Amniotic stem cell (primary cell): ENCODE measurements around the gene ZDHHC7.

Experiments
- DNase-seq: peaks from one replicate; lab custom pipeline; 2025; lab: John Stamatoyannopoulos, UW

Gene ZDHHC7

DNA sequence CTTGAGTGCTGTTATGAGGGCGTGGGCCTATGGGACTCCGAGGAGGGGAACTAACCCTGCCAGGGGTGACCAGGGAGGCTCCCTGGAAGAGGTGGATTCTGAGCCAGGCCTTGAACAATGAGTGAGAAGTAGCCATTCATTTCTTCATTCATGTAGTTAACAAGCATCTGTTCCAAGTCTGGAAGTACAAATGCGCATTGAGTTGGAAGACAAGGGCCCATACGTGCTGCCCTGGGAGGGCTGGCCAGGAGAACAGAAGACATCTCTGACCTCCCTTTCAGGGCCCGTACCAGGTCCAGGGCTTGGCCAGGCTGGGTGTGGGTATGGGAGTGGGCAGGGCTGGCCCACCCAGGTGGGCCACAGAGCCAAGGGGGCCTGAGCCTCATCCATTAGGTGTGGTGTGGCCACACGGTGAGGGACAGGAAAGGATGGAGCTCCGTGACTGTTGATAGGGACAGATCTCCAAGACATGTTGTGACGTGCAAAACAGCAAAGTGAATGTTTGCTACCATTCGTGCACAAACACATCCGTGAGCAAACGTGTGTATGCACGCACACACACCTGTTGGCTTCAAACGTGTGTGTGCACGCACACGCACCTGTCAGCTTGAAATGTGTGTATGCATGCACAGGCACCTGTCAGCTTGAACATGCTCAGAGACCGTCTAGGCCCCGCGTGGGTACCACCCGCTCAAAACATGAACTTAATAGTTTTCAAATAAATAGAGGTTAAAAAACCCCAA is 46.8 kb downstream of the ZDHHC7 start:
- no peak for DNase-seq

DNA sequence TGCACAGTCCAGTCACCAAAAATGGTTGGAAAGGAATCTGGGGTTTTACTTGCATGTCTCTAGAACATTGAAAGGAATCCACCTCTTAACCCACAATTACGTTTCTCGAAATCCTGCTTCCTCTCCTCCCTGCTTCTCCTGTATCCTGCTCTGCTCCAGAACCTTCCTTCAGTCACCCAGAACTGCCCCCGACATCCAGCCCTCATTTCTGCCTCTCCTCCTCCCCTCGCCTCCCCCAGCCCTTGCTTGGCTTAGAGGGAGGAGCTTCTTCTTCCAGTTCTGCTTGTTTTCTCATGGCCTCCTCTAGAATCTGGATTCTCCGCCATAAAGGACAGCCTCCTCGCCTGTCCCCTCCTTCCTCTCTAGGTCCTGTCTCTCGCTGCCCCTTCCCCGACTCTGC is 48.3 kb downstream of the ZDHHC7 start:
- DNase-seq: no peak

DNA sequence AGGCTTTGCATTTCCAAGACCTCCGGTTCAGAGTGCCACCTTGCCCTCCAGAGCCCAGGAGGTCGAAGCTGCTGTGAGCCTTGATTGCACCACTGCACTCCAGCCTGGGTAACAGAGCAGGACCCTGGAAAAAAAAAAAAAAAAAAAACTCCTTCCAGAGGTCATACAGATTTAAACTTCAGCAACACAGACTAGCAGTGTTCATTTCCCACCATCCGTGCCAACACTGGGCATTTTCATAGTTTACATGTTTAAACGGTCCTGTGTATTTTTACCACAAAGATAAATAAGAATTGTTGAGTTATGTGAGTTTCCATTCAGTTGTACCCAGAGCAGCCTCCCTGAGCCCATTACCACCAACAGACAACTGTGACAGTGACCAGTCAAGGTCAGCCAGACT is 50.4 kb downstream of the ZDHHC7 start:
- DNase-seq: no peak

GRCh38 chr16:84959784-84960417 is 51.4 kb downstream of the ZDHHC7 start:
- no peak for DNase-seq

GRCh38 chr16:84959045-84959576 is 52.2 kb downstream of the ZDHHC7 start:
- no peak for DNase-seq

DNA sequence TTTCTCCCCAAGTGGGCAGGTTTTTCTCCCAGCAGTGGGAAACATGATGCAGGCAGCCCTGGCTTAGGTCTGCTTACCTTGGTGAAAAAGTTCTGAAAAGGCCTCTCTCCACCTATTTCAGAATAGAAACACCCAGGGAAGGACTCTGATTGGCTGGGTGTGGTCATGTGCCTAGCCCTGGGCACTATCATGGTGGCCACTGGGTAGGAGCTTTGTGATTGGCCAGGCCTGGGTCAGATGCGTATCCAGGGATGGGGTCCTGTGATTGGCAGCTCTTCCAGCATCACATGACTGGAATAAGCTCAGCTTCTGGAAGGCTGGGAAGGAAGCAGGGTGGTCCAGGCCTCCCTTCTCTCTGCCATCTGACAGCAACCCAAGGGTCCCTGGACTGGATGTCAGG is 53.5 kb downstream of the ZDHHC7 start:
- no peak for DNase-seq

DNA sequence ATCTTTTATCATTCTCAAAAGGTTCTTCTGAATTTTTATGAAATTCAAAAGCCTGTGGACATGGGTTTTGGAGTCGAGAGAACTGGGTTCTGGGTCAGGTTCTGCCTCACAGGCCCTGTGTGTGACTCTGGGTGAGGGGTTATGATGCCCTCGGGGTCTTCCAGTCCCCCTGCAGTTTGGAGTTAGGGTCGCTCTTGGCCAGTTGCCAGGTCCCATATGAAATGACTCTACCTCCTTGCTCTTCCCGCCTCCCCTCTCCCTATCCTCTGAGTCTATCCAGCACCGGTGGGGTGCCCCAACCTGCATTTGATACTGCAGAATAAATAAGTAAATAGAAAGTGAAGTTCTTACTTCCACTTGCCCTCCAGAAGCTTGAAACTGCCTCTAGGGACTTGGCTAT is 54.1 kb downstream of the ZDHHC7 start:
- DNase-seq: no peak

DNA sequence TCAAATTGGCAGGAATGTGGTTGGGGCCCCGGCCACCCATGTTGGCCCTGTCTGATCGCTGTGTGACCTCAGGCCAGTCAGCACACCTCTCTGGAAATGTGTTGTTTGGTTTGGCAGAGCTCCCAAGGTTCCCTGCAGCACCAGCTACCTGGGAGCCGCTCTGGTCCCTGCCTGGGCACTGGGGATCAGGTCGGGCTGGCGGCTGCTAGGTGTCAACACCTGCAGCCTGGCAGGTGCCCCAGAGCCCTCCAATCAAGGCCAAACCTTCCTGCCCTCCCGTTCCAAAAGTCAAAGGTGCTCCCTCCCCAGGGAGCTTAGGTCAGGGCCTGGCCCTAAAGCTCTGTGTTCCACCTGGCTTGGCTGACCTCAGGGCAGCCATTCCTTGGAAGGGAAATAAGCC is 55.9 kb downstream of the ZDHHC7 start:
- no peak for DNase-seq

GRCh38 chr16:84953190-84953746 is 58.1 kb downstream of the ZDHHC7 start:
- DNase-seq: no peak

DNA sequence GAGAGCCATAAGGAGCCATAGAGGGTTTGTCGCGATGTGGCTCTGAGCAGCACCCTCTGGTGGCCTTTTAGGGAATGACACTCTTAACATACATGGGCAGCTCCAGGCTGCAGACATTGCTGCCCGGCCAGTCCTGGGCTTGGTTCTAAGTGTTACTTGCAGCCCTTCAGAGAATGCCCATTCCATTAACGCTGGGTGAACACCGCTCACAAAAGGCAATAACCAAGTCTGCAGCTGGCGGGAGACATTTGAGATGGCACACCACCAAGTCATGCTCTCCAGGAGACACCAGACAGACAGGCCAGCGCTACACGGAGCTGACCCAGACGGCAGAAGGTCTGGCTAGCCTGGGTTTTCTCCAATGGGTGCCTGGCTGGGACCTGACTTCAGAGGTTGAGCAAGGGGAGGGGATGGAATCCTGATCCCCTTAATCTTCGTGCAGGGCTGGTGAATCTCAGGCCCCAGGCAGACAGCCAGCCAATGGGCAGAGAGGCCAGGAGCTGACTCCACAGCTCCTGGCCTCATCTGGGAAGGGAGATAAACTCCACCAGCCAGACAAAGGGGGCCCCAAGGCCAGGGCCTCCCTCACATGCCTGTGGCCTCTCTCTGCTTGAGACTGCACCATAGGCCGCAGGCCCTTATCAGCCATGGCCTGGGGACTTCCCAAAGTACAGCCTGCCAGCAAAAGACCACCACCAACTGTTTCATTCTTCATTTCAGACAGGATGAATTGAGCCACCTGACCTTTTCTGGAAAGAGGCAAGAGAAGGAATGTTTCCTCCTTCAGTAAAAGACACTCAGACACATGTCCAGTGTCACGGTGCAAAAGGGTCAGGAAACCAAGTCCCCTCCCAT is 58.8 kb downstream of the ZDHHC7 start:
- DNase-seq: peak; percentile 41

DNA sequence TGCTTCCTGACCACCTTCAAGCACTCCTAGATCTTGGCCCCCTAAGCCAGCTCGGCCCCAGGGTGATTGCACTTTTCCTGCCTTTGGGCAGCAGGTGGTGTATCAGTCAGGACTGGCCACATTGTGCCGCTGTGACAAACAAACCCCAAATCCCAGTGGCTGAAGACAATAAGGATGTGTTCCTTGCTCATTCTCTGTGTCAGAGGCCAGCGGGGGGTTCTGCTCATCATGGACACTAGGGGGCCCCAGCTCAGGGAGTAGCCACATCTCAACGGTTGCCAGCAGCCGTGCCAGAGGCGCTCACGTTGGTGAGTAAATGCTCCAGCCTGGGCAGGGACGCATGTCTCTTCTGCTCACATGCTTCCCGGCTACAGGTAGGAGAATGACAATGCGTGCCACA is 60.4 kb downstream of the ZDHHC7 start:
- DNase-seq: no peak

- DNase-seq: no peak
Measured at GRCh38 chr16:84949772-84950436, 61.4 kb downstream of the ZDHHC7 start.

GRCh38 chr16:84948851-84949610 is 62.3 kb downstream of the ZDHHC7 start:
- DNase-seq: no peak

GRCh38 chr16:84947996-84948850 is 63.1 kb downstream of the ZDHHC7 start:
- DNase-seq: no peak

DNA sequence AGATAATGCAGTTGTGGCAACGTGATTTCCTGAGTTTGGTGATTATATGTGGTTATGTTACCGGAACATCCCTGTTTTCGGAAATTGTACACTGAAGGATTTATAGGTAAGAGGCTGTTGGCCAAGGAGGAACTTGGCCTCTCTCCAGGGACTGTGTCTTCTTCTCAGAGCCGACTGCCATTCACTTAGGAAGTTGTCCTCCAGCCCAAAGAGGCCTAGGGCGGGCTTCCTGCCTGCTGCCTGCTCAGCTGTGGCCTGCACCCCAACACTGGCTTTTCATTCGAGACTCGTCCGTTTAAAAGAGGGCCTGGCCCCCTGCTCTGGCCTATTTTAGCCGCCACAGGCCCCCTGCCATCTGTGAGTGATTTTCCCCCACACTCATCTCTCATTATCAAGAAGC is 64.3 kb downstream of the ZDHHC7 start:
- no peak for DNase-seq

GRCh38 chr16:84943620-84944019 is 67.7 kb downstream of the ZDHHC7 start:
- DNase-seq: no peak

DNA sequence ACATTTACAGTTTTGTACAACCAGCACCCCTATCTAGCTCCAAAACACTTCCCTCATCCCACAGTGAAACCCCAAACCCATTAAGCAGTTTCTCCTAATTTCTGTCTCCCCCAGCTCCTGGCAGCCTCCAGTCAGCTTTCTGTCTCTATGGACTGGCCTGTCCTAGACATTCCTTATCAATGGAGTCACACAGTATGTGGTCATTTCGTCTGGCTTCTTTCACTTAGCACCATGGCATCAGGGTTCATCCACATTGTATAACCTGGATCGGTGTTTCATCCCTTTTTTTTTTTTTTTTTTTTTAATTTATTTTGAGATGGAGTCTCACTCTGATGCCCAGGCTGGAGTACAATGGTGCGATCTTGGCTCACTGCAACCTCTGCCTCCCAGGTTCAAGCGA is 68.5 kb downstream of the ZDHHC7 start:
- no peak for DNase-seq

GRCh38 chr16:84941921-84942320 is 69.4 kb downstream of the ZDHHC7 start:
- no peak for DNase-seq

GRCh38 chr16:84940670-84941551 is 70.4 kb downstream of the ZDHHC7 start:
- DNase-seq: no peak
